H1 (cell line): Measurements from ENCODE around the gene PTTG2.

Experiments
- CEBPB ChIP-seq: IDR thresholded peaks from 2 replicates; pipeline ENCODE4 v1.6.1; 2012; ENCODE audit warnings: low read depth, low read length
- CREB1 ChIP-seq: IDR thresholded peaks from 2 replicates; pipeline ENCODE4 v1.6.1; 2012; ENCODE audit warnings: inconsistent platforms
- EZH2 ChIP-seq: fragments of 200-600 bp; sonication (generic); IDR thresholded peaks from 2 replicates; pipeline ENCODE4 v1.7.1; 2012; ENCODE audit warnings: low read depth, mild to moderate bottlenecking, moderate library complexity, low read length, inconsistent platforms; ENCODE audit not compliant: severe bottlenecking
- GABPA ChIP-seq: IDR thresholded peaks from 2 replicates; pipeline ENCODE4 v1.6.1; 2011; ENCODE audit warnings: mild to moderate bottlenecking, low read length, moderate library complexity, borderline replicate concordance; ENCODE audit not compliant: insufficient read depth
- HDAC2 ChIP-seq, 2 experiments: fragments of 300-600 bp in 1 of 2; sonication (generic) in 1 of 2; IDR thresholded peaks; 2 replicates each; pipeline ENCODE4 v1.6.1; 2011 to 2012; ENCODE audit warnings: low read depth in 2 of 2, low read length in 2 of 2, mild to moderate bottlenecking in 2 of 2, moderate library complexity in 2 of 2, borderline replicate concordance in 1 of 2, inconsistent platforms in 1 of 2
- MAFK ChIP-seq: IDR thresholded peaks from 2 replicates; pipeline ENCODE4 v1.6.1; 2012; ENCODE audit warnings: low read depth, mild to moderate bottlenecking, improper control_type of control experiment, low read length
- POLR2A ChIP-seq, 2 experiments: IDR thresholded peaks; 1 replicate in 1 of 2; 2 replicates in 1 of 2; pipeline ENCODE4 v1.6.1; 2011; ENCODE audit warnings: low read depth in 2 of 2, low read length in 2 of 2, mild to moderate bottlenecking in 2 of 2; ENCODE audit errors: control extremely low read depth in 1 of 2
- POLR2AphosphoS5 ChIP-seq: IDR thresholded peaks from 2 replicates; pipeline ENCODE4 v1.6.1; 2011; ENCODE audit warnings: low read depth, low read length
- RBBP5 ChIP-seq: IDR thresholded peaks from 2 replicates; pipeline ENCODE4 v1.7.1; 2012; ENCODE audit warnings: low read depth, mild to moderate bottlenecking, inconsistent platforms, low read length, moderate library complexity, borderline replicate concordance
- SIRT6 ChIP-seq: IDR thresholded peaks from one replicate; pipeline ENCODE4 v1.7.1; 2012; ENCODE audit warnings: low read length, inconsistent platforms
- TF ChIP-seq, protein P1 (sequence below), 3 experiments: IDR thresholded peaks; 1 replicate in 2 of 3; 2 replicates in 1 of 3; pipeline versions ENCODE4 v1.5.1 to v1.6.1; 2011; ENCODE audit warnings: low read length in 3 of 3, mild to moderate bottlenecking in 3 of 3, inconsistent platforms in 2 of 3, low read depth in 1 of 3, moderate library complexity in 1 of 3; ENCODE audit not compliant: insufficient read depth in 1 of 3; ENCODE audit errors: control extremely low read depth in 1 of 3

DNA sequence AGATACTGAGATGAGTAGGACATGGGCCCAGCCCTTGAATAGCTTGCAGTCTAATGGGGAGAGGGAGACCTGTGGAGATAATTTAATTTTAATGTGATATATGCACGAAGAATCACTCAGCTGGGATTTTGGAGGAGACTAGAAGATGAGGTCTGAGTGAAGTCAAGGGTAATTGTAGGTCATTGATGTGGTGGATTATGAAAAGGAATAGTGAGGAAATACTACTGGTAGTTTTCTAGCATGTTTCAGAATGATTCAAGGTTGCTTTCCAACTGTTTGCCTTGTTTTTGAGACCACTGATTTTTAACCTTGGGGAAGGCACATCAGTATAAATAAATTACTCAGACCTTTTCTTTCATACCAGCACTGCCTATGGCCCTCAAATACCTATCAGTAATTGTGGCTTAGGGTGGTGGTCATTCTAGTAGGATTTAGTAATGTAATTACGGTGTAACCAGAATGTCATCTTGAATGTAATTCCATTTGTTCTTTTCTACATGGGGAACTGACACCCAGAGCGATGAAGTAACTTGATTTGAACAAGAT is 25.6 kb downstream of the PTTG2 start:
- TF ChIP-seq HDAC2 (IDR thresholded peaks at IDR 0.05; ENCODE audit: borderline replicate concordance in 1 of 2, low read depth in 2 of 2, low read length in 2 of 2) (no peak), POLR2AphosphoS5 (no peak), CREB1 (no peak), POLR2A (IDR thresholded peaks at IDR 0.05; ENCODE audit: control extremely low read depth in 1 of 2, low read depth in 2 of 2, low read length in 2 of 2) (no peak), SIRT6 (no peak), EZH2 (no peak), CEBPB (no peak), RBBP5 (no peak), GABPA (no peak), MAFK (no peak)
- TF ChIP-seq, protein P1, sequence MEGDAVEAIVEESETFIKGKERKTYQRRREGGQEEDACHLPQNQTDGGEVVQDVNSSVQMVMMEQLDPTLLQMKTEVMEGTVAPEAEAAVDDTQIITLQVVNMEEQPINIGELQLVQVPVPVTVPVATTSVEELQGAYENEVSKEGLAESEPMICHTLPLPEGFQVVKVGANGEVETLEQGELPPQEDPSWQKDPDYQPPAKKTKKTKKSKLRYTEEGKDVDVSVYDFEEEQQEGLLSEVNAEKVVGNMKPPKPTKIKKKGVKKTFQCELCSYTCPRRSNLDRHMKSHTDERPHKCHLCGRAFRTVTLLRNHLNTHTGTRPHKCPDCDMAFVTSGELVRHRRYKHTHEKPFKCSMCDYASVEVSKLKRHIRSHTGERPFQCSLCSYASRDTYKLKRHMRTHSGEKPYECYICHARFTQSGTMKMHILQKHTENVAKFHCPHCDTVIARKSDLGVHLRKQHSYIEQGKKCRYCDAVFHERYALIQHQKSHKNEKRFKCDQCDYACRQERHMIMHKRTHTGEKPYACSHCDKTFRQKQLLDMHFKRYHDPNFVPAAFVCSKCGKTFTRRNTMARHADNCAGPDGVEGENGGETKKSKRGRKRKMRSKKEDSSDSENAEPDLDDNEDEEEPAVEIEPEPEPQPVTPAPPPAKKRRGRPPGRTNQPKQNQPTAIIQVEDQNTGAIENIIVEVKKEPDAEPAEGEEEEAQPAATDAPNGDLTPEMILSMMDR (IDR thresholded peaks at IDR 0.05; ENCODE audit: control extremely low read depth in 1 of 3, insufficient read depth in 1 of 3, low read depth in 1 of 3, low read length in 3 of 3): no peak
